ENCODE measurements around the gene MLH1.

The MLH1 gene

DNA sequence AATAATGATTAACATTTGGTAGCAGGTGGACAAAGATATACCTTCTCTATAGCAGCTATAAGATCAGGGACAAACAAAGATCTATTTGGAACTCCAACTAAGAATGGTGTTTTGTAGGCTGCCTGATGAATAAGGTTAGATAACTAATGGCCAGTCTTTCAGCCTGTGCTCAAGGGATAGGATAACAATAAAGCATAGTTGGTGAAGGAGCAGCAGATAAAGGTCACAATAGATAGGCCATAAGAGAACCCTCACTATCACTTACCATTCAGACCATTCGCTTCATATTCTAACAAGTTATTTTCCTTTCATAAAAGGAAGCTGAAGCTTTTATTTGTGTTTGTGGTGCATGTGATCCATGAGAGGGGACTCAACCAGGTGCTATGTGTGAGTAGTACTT is 20.2 kb upstream of the MLH1 start:
- no peak for DNase-seq (ENCODE audit: low read depth in 2 of 2)

DNA sequence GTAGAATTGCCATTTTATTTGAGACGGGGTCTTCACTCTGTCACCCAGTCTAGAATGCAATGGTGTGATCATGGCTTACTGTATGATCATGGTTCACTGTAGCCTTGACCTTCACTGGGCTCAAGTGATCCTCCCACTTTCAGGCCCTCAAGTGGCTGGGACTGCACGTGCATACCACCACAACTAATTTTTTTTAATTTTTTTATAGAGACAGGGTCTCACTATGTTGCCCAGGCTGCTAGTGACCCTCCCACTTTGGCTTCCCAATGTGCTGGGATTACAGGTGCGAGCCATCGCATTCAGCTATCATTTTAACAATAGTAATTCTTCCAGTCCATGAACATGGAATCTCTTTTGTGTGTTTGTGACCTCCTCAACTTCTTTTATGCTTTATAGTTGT is 12.3 kb upstream of the MLH1 start:
- DNase-seq (ENCODE audit: low read depth in 2 of 2) = no peak

DNA sequence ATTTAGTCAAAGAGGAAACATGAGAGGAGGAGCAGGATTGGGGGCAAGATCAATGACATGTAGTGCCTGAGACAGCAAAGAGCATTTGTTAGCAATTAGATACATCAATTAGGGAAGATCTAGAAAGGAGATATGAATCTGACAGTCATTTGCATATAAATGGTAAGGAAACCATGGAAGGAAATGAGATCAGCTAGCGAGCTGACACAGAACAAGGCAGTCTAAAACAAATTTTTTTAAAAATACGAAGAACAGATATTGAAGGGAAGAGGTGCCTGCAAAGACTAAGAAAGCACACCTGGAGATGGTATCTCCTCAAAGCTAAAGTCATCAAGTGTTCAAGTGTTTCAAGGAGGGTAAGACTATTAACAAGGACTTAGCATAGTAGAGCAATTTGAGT is 5.0 kb upstream of the MLH1 start:
- DNase-seq (ENCODE audit: low read depth in 2 of 2) = no peak

DNA sequence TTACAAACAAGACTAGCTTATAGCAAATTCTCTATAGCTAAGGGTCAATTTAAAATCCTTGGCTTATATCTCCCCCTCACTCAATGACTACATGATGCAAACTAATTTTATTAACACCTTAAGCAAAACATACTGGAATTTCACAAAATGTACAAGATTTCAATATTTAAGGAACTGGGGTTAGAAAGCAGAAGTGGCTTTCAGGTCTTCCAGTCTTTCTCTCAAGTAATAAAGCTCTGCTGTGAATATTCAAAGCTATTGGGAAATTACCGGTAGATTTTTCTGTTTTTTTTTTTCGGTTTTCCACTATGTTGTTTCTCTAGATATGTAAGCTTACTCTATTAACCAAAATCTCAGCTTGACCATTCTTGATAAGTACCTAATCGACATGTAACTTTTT is 4.3 kb upstream of the MLH1 start:
- DNase-seq (ENCODE audit: low read depth in 2 of 2) = no peak

DNA sequence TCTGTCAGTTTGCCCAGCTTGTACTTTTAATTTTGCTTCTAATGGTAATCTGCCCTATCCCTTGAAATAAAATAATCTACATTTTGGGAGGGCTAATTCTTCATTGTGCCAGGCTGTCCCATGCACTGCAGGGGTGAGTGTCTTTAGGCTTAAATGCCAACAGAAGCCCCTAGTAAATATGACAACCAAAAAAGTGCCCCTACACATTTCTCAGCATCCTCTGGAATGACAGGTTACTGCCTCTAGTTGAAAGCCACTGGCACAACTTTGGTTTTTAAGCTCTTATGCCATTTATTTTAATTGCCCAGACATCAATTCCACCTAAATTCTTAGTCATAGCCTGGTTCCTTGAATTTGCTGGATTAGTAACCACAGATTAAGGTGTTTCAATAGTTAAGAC is 3.8 kb upstream of the MLH1 start:
- no peak for DNase-seq (ENCODE audit: low read depth in 2 of 2)

DNA sequence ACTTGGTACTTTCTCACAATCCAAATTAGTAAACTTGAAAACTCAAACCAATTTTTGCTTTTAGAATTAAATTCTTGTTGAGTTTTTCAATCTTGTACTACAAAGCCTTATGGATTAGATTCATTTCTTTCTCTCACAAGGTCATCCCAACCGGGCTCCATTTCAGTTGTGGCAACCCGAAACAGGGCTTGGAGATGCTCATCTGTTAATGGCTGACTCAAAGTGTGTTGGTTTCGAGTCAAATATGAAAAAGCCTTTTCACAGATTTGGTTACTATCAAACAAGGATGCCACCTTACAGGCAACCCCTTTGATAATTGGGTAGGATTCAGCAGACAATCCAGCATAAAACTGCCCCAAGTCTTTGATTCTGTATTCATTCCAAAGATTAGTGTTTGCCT is 2.2 kb upstream of the MLH1 start:
- peak; percentile 18 for DNase-seq (ENCODE audit: low read depth in 2 of 2)

DNA sequence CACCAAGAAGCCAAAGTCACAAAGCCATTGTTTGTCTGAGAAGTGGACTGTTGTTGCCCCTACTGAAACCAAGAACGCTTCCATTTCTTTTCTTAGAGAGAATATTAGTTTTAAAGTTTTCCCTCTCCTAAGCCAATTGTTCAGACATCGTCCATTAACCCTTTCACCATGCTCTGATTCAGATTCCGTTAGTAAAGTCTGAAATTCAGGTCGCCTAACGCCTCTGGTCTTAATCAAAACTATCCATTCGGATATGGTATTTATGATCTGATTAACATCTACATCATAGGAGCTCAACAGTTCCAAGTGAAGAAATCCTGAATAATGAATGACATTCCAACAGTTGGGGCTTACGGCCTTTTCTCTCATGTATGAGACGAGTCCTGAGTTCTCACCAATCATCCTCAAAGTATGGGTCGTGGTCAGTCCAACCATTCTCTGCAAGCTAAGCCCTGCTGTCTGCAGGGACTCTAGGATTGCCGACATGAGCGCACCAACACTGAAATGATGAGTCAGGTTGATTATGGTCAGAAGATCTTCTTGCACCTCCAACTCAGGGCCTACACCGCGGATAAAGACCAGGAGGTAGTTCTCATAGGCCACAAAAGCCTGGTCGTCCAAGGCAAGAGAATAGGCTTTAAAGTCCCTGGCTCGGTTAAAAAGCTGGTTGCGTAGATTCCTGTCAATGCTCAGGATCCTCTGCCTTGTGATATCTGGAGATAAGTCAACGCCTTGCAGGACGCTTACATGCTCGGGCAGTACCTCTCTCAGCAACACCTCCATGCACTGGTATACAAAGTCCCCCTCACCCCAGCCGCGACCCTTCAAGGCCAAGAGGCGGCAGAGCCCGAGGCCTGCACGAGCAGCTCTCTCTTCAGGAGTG is 1.2 kb upstream of the MLH1 start:
- peak; percentile 4 to 11 for DNase-seq (ENCODE audit: low read depth in 2 of 2)

DNA sequence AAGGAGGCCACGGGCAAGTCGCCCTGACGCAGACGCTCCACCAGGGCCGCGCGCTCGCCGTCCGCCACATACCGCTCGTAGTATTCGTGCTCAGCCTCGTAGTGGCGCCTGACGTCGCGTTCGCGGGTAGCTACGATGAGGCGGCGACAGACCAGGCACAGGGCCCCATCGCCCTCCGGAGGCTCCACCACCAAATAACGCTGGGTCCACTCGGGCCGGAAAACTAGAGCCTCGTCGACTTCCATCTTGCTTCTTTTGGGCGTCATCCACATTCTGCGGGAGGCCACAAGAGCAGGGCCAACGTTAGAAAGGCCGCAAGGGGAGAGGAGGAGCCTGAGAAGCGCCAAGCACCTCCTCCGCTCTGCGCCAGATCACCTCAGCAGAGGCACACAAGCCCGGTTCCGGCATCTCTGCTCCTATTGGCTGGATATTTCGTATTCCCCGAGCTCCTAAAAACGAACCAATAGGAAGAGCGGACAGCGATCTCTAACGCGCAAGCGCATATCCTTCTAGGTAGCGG is 452 bp upstream of the MLH1 start, which contains the start of gene EPM2AIP1:
Gene EPM2AIP1 (minus strand): TSS at position 326 of the 520 bp plus-strand sequence. CDS start 54 bp downstream, at position 272.
- DNase-seq (ENCODE audit: low read depth in 2 of 2) = peak in 1 of 2 donors; percentile 98

DNA sequence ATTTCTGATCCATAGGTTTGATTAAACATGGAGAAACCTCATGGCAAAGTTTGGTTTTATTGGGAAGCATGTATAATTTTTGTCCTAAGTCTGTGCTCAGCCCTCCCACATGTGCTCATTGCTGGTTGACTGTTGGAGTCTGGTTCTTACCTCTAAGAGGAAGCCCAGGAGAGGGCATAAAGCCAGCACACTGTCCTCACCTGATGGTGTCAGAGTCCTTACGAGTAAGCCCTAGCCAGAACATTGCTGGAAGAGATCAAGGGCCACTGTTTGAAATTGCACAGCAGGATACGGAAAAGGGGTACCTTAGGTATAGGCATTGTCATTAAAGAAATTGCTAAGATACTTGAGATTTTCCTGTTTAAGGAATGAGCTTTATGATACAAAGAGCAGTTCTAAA is 21.3 kb downstream of the MLH1 start:
- no peak for DNase-seq (ENCODE audit: low read depth in 2 of 2)

DNA sequence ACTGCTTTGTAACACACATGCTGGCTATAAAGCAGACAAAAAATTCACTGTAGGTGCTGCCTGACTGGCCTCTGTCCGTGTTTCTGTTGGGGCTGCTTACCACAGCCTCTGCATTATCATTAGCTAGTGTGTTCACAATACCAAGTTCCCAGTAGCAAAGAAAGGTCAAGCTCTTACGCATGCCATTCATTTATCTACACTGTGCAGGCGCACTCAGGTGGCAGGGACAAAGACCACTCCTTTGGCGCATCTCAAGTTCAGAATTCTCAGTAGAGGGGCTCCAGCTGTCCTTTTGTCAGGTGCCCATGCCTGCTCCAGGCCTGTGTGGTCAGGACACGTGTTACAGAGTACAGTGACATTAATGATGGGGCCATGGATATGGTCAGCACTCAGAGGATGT is 22.3 kb downstream of the MLH1 start:
- DNase-seq (ENCODE audit: low read depth in 2 of 2) = no peak

DNA sequence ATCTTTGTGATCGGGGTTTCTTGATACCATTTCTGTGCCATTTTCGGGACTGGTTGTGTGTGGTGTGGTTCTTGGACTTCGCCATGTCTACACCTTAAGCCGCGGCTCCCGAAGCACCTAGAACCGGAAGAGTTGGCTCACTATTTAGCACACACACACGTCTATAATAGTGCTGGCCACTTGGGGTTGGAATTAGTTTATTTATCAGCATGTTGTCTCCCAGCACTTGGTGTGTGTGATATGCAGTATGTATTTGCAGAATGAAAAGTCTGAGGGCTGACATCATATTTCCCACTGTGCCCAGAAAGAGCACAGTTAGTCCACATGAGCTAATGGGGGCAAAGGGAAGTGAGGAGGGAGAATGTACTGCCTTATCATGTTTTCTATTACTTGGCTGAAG is 23.6 kb downstream of the MLH1 start:
- DNase-seq (ENCODE audit: low read depth in 2 of 2) = no peak

DNA sequence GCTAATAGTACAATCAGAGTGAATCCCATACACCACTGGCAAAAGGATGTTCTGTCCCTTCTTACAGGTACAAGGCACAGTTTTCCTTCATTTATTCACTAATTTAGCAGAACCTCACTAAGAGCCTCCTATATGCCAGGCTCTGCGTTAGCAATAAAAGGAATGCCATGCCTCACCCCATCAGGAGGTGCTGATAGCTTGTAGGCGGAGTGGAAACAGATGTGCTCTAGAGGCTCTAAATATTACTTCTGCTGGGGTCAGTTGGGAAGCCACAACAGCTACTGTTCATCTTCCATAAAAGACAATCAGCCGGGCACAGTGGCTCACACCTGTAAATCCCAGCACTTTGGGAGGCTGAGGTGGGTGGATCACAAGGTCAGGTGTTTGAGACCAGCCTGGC is 24.4 kb downstream of the MLH1 start:
- DNase-seq (ENCODE audit: low read depth in 2 of 2) = no peak

DNA sequence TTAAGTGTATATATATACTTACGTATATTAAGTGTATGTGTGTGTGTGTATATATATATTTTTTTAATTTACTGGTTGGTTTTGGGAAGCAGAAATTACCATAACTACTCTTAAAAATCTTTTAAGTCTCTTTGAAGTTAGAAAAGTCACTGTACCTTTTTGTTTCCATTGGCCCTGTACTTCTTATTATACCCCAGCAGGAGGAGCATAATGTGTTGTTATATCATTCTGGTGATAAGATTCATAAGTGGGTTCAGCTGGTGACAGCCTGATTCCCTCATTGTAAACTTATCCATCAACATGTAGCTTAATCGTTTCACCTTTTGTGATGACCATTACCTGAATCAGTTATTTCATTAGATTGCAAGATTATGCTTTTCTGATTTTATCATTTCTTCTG is 30.8 kb downstream of the MLH1 start:
- no peak for DNase-seq (ENCODE audit: low read depth in 2 of 2)

DNA sequence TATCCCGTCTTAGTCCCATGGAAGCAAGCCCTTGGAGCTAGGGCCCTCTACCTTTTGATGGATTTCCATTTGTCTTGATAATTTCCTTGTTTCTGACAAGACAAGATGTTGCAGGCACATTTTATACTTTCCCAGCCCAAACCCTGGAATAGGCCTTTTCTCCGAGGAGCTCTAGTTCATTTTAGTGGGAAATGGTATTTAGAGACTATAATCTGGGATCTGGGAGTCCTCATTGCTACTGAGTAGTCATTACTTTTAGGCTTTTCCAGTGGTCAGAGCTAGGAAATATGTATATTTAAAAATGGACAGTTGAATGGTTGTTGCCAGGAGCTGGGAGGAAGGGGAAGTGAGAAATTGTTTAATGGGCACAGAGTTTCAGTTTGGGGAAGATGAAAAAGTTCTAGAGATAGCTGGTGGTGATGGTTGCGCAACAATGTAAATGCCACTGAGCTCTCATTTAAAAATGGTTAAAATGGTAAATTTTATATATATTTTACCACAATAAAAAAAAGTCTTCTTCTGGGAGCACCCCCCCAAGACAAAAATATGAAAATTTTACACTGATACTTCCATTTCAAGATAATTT is 31.6 kb downstream of the MLH1 start:
- no peak for DNase-seq (ENCODE audit: low read depth in 2 of 2)

DNA sequence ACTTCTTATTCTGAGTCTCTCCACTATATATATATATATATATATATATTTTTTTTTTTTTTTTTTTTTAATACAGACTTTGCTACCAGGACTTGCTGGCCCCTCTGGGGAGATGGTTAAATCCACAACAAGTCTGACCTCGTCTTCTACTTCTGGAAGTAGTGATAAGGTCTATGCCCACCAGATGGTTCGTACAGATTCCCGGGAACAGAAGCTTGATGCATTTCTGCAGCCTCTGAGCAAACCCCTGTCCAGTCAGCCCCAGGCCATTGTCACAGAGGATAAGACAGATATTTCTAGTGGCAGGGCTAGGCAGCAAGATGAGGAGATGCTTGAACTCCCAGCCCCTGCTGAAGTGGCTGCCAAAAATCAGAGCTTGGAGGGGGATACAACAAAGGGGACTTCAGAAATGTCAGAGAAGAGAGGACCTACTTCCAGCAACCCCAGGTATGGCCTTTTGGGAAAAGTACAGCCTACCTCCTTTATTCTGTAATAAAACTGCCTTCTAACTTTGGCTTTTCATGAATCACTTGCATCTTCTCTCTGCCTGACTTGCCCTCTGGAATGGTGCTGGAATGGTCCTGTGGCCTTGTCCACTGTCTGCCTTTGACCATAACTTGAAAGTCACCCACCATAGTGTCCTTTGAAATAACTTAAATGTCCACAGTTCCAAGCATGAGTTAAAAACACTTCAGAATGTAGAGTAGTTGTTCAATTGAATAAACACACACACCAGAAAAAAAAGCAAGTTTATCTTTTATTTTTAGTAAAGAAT is 32.4 kb downstream of the MLH1 start:
- no peak for DNase-seq (ENCODE audit: low read depth in 2 of 2)

DNA sequence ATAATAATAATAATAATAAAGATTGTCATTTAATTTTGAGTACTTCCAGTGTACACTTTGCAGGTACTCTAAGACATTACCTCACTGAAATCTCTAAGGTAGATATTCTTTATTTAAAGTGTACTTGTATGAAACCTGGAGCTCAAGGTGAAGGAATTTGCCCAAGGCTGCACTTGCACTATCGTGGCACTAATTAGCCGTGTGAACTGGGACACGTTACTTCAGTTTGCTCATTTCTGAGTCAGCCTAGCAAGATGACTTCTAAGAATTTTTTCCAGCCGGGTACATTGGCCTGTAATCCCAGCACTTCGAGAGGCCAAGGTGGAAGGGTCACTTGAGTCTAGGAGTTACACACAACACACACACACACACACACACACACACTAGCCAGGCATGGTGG is 33.5 kb downstream of the MLH1 start:
- no peak for DNase-seq (ENCODE audit: low read depth in 2 of 2)

DNA sequence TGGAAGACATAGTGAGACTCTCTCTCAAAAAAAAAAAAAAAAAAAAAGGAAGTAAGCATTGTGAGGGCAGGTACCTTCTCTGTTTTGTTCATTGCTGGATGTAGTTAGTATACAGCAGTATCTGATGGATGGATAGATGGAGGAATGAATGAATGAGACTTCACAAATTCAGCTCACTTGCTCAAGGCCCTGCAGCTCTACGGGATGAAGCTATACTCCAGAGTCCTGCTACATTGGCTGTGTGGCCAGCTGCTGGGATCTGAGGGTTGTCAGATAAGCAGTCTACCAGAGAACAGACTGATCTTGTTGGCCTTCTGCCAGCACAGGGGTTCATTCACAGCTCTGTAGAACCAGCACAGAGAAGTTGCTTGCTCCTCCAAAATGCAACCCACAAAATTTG is 35.0 kb downstream of the MLH1 start:
- no peak for DNase-seq (ENCODE audit: low read depth in 2 of 2)

DNA sequence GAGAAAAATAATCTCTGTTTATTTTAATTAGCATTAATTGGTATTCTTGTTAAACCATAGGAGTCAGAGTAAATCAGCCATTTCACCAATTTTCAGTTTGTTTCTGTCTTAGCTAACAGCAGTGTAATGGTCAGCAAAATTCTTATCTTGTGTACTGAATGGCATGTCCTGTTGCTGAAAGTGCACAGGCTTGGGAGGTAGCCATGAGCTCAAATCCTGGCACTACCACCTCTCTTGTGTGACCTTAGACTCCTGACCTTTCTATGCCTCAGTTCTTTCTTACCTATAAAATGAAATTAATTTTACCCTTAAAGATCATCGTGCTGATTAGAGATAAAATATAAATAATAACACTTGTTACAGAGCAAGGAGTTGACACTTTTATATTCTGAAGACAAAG is 35.8 kb downstream of the MLH1 start:
- no peak for DNase-seq (ENCODE audit: low read depth in 2 of 2)

DNA sequence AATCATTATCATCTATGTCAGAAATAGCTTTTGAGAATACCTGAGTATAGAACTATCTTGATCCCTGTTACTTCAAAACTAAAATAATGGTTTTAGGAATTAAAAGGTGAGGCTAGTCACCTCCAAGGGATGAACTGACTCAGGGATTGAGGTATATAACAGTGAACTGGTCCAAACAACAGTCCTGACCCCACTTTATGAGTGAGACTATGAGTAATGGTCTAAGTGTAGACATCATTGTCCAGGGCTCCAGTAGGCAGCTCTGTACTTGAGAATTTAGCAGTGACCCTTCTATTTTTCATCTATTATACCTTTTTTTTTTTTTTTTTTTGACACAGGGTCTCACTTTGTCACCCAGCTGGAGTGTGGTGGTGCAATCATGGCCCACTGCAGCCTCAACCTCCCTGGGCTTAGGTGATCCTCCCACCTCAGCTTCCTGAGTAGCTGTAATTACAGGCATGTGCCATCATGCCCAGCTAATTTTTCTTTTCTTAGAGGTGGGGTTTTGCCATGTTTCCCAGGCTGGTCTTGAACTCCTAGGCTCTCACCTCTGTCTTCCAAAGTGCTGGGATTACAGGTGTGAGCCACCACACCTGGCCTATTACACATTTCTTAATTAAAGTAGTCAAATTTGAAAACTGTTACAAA is 36.3 kb downstream of the MLH1 start:
- no peak for DNase-seq (ENCODE audit: low read depth in 2 of 2)

DNA sequence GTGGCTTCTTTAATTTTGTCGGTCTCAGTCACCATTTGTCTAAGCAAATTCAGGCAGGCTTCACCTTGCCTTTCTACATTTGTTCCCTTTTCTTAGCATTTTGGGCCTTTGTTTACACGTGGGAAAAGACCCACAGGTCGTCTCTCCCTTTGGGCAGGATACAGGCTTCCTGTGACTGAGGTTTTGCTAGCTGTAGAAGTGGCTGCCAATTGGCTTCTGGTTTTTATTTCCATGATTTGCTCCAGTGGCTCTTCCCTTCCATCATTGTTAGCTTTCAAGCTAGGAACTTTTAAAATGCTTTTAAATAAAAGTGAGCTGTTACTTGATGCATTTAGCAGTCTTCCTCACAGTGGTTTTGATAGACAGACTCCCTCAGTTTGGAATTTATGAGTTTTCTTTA is 37.3 kb downstream of the MLH1 start:
- DNase-seq (ENCODE audit: low read depth in 2 of 2) = no peak

DNA sequence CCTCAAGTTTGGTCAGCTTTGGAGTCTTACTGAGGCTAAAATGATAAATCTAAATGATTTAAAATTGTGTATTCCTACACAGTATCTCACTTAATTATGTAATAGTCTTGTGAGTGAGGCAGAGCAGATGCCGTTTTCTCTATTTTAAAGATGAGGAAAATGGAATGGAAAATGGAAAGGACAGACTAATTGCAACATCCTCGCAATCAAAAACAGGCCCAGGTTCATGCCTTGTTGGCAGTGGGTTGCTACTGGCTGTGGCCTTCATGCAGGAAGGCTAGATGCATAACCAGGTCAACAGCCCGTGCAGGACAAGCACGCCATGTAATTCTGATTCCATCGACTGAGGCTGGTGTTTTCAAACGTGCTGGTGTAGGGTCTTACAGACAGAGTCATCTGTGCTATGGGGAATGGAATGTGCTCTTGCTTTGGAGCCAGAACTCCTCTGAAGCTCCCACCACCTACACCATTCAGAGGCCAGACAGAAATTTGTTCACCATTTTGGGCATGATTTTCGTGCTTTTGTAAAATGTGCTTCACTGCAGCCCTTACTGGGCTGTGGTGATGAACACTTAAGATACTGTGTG is 37.9 kb downstream of the MLH1 start:
- DNase-seq (ENCODE audit: low read depth in 2 of 2) = no peak

DNA sequence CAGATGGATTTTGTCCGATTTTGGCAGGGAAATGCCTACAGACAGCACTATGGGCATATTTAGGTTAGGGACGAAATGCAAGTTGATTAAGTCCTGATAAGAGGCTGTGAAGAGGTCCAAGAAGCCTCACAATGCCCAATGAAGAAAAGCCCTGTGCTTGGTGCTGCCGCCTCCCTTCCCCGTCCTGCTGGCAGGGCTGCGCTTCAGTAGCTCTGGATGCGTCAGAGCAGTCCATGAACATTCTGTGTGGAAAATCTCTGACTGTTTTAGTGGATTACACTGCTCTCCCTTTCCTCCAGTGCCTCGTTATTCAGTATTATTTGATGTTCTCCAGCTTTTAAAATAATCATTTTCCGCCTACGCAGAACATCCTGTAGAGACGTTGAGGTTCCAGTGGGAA is 39.6 kb downstream of the MLH1 start:
- DNase-seq (ENCODE audit: low read depth in 2 of 2) = no peak

Data from stimulated activated CD4-positive, alpha-beta T cell treated with anti-CD3 and anti-CD28 coated beads, Interleukin-15, amount 100 ng/mL, for 48 hours (primary cell).